K562 (cell line): ENCODE measurements around the gene CIART. TPM values are rescaled to one million over a fixed set of nuclear protein-coding genes. Genes with fewer than 3 reads are reported as not detected.
A peak's percentile ranks its signal among the peaks of the same experiment; 100 is the strongest.

Source experiments
- BCOR ChIP-seq: fragments of 450-650 bp; IDR thresholded peaks from 2 replicates; pipeline ENCODE4 v1.6.1; 2016
- CEBPB ChIP-seq: fragments of 450-650 bp; IDR thresholded peaks from 2 replicates; pipeline ENCODE4 v1.6.1; 2016; ENCODE audit warnings: missing genetic modification characterization, missing compliant biosample characterization
- EHMT2 ChIP-seq: fragments of 450-650 bp; IDR thresholded peaks from 2 replicates; pipeline ENCODE4 v1.6.1; 2018; ENCODE audit warnings: antibody characterized with exemption
- IRF2 ChIP-seq: sonication (generic); formaldehyde crosslinking; IDR thresholded peaks from 2 replicates; pipeline ENCODE4 v1.8.1; 2022; ENCODE audit warnings: mild to moderate bottlenecking, missing genetic modification reagents
- JUN ChIP-seq, 2 experiments: sonication (generic) in 1 of 2; formaldehyde crosslinking in 1 of 2; IDR thresholded peaks; 2 replicates each; pipeline versions ENCODE4 v1.6.1 to v1.8.0; 2012 to 2022; ENCODE audit warnings: borderline replicate concordance in 2 of 2, mild to moderate bottlenecking in 2 of 2, improper control_type of control experiment in 1 of 2, low read depth in 1 of 2, low read length in 1 of 2, missing genetic modification reagents in 1 of 2
- MXI1 ChIP-seq: IDR thresholded peaks from 2 replicates; pipeline ENCODE4 v1.6.1; 2011; ENCODE audit warnings: low read depth, mild to moderate bottlenecking, improper control_type of control experiment, low read length
- NFIC ChIP-seq: fragments of 450-650 bp; IDR thresholded peaks from 2 replicates; pipeline ENCODE4 v1.6.1; 2017; ENCODE audit warnings: mild to moderate bottlenecking, inconsistent platforms
- POLR2H ChIP-seq: IDR thresholded peaks from 2 replicates; pipeline ENCODE4 v1.6.1; 2016; ENCODE audit warnings: missing genetic modification characterization, low read depth, mild to moderate bottlenecking, control low read depth, missing compliant biosample characterization, moderate library complexity
- POLR3G ChIP-seq: IDR thresholded peaks from 2 replicates; pipeline ENCODE4 v1.6.1; 2011; ENCODE audit not compliant: insufficient read length, insufficient replicate concordance; ENCODE audit errors: extremely low read depth
- PURB ChIP-seq: sonication (generic); formaldehyde crosslinking; IDR thresholded peaks from 2 replicates; pipeline ENCODE4 v1.9.0; 2021; ENCODE audit warnings: low read depth, mild to moderate bottlenecking, missing genetic modification reagents
- SUPT5H ChIP-seq: fragments of 450-650 bp; IDR thresholded peaks from 2 replicates; pipeline ENCODE4 v1.6.1; 2016
- ZBTB7A ChIP-seq: IDR thresholded peaks from 2 replicates; pipeline ENCODE4 v1.6.1; 2011; ENCODE audit warnings: low read depth, mild to moderate bottlenecking, low read length, moderate library complexity, borderline replicate concordance; ENCODE audit not compliant: control insufficient read depth
- ZNF143 ChIP-seq: sonication (generic); formaldehyde crosslinking; IDR thresholded peaks from 2 replicates; pipeline ENCODE4 v1.9.0; 2022; ENCODE audit warnings: mild to moderate bottlenecking, missing genetic modification reagents
- ZNF41 ChIP-seq: fragments of 250-450 bp; sonication (Bioruptor Pico); conservative IDR thresholded peaks from 2 replicates; pipeline ENCODE4 v1.4.0; 2020; ENCODE audit warnings: mild to moderate bottlenecking
- ZNF586 ChIP-seq: fragments of 450-650 bp; formaldehyde crosslinking; conservative IDR thresholded peaks from 2 replicates; pipeline ENCODE4 v1.4.0; 2020; ENCODE audit warnings: mild to moderate bottlenecking, moderate library complexity
- polyA plus RNA-seq, 8 experiments: library from polyadenylated mRNA; depleted of rRNA in 4 of 8; stranded (reverse) in 5 of 8; unstranded in 3 of 8; fragments of >200 nt; fragmentation: Nextera tagmentation in 2 of 8; fragmentation: Illumina TruSeq in 1 of 8; extraction: Ambion mirVana in 2 of 8; extraction: Trizol in 1 of 8; gene quantifications; 2 replicates each; pipeline versions ENCODE4 v1.2.1 to v1.2.3, GENCODE V29; 2011 to 2014; ENCODE audit warnings: inconsistent platforms in 1 of 8, missing spikeins in 1 of 8
- total RNA-seq, 7 experiments: library from RNA; depleted of rRNA in 6 of 7; stranded (reverse); fragments of >200 nt in 6 of 7; fragmentation: Illumina TruSeq in 2 of 7; extraction: Trizol in 2 of 7; gene quantifications; 2 replicates each; pipeline versions ENCODE4 v1.2.1 to v1.2.3, GENCODE V29; 2011 to 2021; ENCODE audit warnings: low replicate concordance in 1 of 7
- TF ChIP-seq, protein P1 (sequence below): fragments of 250-450 bp; sonication (Bioruptor Pico); IDR thresholded peaks from 2 replicates; pipeline ENCODE4 v1.8.0; 2021; ENCODE audit warnings: moderate library complexity, mild to moderate bottlenecking, inconsistent platforms
- TF ChIP-seq, protein P2 (sequence below): fragments of 250-450 bp; sonication (Bioruptor Pico); IDR thresholded peaks from 2 replicates; pipeline ENCODE4 v1.6.1; 2021; ENCODE audit warnings: mild to moderate bottlenecking
- TF ChIP-seq, protein P3 (sequence below): fragments of 450-650 bp; formaldehyde crosslinking; IDR thresholded peaks from 2 replicates; pipeline ENCODE4 v1.4.0; 2022; ENCODE audit warnings: missing genetic modification characterization
- TF ChIP-seq, protein P4 (sequence below): fragments of 250-450 bp; sonication (Bioruptor Pico); IDR thresholded peaks from 2 replicates; pipeline ENCODE4 v1.8.0; 2021; ENCODE audit warnings: moderate library complexity, mild to moderate bottlenecking, inconsistent platforms
- TF ChIP-seq, protein P5 (sequence below): fragments of 250-450 bp; sonication (Bioruptor Pico); IDR thresholded peaks from 2 replicates; pipeline ENCODE4 v1.9.0; 2021; ENCODE audit warnings: mild to moderate bottlenecking, inconsistent platforms
- TF ChIP-seq, protein P6 (sequence below): conservative IDR thresholded peaks from 2 replicates; pipeline ENCODE4 v1.6.1; 2011; ENCODE audit warnings: low read depth, mild to moderate bottlenecking, low read length; ENCODE audit not compliant: control insufficient read depth

The CIART gene
- total and polyA plus RNA-seq, 9 of the 15 experiments (the other 6 are each of a cell fraction or from before 2014, with no cell fraction given) = 0.07 to 0.35 (median 0.19) TPM; not detected in 2

DNA sequence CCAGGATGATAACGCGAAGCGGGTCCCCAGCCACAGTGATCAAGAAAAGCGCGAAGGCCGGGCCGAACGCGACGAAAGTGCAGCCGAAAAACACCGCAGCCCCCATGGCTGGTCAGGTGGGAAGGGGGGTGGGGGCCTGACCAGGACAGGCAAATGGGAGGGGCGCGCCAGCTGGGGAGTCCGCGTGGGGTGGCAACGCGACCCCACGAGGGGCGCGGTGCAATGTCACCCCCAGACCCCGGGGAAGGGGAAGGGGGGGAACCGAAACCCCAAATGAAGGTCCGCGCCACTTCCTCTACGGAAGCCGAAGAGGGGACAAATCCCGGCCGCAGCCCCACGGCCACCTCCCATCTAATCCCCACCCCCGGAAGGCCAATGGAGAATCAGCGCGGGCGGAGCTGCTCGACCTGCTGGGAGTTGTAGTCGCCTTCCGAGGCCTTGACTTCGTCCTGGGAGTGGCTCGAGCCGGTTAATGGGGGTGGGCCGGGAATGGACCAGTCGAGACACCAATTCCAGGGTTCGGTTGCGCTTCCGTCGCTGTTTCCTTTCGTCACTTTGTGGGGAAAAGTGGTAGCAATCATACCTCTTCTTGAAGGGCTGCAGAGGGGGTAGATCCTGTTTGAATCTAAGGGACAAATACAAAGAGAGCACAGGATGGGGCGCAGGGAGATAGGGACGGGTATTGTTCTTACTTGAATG, 13.5 kb upstream of the CIART start, which contains the start of gene APH1A (continued):
- TF ChIP-seq ZNF41 (no peak), IRF2 (CRISPR knock-in tag) (no peak), MXI1 (no peak), POLR2H (no peak; the same call in 1 of the 2 replicates), CEBPB (tag) (no peak), EHMT2 (no peak), PURB (no peak), BCOR (no peak), SUPT5H (peak; percentile 63; the same call in 1 of the 2 replicates), ZBTB7A (peak; percentile 94), POLR3G (no peak), ZNF143 (CRISPR knock-in tag) (peak; percentile 91), NFIC (no peak), ZNF586 (CRISPR knock-in tag) (no peak), JUN (IDR thresholded peaks at IDR 0.05; ENCODE audit: borderline replicate concordance, low read depth, low read length) (peak; percentile 38; the same call in 1 of the 2 replicates), JUN (CRISPR knock-in tag; IDR thresholded peaks at IDR 0.05; ENCODE audit: borderline replicate concordance) (no peak)
- TF ChIP-seq, protein P1, sequence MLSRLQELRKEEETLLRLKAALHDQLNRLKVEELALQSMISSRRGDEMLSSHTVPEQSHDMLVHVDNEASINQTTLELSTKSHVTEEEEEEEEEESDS (CRISPR knock-in tag) = no peak
- TF ChIP-seq, protein P2, sequence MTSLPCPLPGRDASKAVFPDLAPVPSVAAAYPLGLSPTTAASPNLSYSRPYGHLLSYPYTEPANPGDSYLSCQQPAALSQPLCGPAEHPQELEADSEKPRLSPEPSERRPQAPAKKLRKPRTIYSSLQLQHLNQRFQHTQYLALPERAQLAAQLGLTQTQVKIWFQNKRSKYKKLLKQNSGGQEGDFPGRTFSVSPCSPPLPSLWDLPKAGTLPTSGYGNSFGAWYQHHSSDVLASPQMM (CRISPR knock-in tag) = no peak
- TF ChIP-seq, protein P3, sequence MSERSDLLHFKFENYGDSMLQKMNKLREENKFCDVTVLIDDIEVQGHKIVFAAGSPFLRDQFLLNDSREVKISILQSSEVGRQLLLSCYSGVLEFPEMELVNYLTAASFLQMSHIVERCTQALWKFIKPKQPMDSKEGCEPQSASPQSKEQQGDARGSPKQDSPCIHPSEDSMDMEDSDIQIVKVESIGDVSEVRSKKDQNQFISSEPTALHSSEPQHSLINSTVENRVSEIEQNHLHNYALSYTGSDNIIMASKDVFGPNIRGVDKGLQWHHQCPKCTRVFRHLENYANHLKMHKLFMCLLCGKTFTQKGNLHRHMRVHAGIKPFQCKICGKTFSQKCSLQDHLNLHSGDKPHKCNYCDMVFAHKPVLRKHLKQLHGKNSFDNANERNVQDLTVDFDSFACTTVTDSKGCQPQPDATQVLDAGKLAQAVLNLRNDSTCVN = no peak; the same call in 1 of the 2 replicates
- TF ChIP-seq, protein P4, sequence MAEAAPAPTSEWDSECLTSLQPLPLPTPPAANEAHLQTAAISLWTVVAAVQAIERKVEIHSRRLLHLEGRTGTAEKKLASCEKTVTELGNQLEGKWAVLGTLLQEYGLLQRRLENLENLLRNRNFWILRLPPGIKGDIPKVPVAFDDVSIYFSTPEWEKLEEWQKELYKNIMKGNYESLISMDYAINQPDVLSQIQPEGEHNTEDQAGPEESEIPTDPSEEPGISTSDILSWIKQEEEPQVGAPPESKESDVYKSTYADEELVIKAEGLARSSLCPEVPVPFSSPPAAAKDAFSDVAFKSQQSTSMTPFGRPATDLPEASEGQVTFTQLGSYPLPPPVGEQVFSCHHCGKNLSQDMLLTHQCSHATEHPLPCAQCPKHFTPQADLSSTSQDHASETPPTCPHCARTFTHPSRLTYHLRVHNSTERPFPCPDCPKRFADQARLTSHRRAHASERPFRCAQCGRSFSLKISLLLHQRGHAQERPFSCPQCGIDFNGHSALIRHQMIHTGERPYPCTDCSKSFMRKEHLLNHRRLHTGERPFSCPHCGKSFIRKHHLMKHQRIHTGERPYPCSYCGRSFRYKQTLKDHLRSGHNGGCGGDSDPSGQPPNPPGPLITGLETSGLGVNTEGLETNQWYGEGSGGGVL (CRISPR knock-in tag) = no peak
- TF ChIP-seq, protein P5, sequence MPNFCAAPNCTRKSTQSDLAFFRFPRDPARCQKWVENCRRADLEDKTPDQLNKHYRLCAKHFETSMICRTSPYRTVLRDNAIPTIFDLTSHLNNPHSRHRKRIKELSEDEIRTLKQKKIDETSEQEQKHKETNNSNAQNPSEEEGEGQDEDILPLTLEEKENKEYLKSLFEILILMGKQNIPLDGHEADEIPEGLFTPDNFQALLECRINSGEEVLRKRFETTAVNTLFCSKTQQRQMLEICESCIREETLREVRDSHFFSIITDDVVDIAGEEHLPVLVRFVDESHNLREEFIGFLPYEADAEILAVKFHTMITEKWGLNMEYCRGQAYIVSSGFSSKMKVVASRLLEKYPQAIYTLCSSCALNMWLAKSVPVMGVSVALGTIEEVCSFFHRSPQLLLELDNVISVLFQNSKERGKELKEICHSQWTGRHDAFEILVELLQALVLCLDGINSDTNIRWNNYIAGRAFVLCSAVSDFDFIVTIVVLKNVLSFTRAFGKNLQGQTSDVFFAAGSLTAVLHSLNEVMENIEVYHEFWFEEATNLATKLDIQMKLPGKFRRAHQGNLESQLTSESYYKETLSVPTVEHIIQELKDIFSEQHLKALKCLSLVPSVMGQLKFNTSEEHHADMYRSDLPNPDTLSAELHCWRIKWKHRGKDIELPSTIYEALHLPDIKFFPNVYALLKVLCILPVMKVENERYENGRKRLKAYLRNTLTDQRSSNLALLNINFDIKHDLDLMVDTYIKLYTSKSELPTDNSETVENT (CRISPR knock-in tag) = no peak
- TF ChIP-seq, protein P6, sequence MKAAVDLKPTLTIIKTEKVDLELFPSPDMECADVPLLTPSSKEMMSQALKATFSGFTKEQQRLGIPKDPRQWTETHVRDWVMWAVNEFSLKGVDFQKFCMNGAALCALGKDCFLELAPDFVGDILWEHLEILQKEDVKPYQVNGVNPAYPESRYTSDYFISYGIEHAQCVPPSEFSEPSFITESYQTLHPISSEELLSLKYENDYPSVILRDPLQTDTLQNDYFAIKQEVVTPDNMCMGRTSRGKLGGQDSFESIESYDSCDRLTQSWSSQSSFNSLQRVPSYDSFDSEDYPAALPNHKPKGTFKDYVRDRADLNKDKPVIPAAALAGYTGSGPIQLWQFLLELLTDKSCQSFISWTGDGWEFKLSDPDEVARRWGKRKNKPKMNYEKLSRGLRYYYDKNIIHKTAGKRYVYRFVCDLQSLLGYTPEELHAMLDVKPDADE = peak; percentile 92
